ENCODE data around the gene C2orf72.

C2orf72 gene

GRCh38 chr2:231028889-231029288 lies 8.4 kb upstream of the C2orf72 start:
- Histone ChIP-seq H2BK120ac (ENCODE audit: low read depth, low read length) (no peak overlapping the region), H3K27me3 (ENCODE audit: control insufficient read depth in 3 of 3, insufficient read depth in 3 of 3, low read depth in 1 of 3, low read length in 3 of 3) (peaks cover 0 to 30% (median 0%) of the 10 kb centered on the region in 3 experiments), H3K27ac (replicated peaks; ENCODE audit: low read length) (no peak overlapping the region), H3K4me2 (ENCODE audit: insufficient read depth, low read length, poor library complexity, severe bottlenecking) (no peak overlapping the region), H3K18ac (ENCODE audit: low read length) (no peak overlapping the region), H3K4me3 (ENCODE audit: low read length in 2 of 2) (no peak overlapping the region), H2BK15ac (ENCODE audit: low read length) (no peak overlapping the region), H3K4me1 (ENCODE audit: control insufficient read depth in 2 of 2, insufficient read depth in 1 of 2, low read depth in 1 of 2, low read length in 2 of 2) (no peaks in the 10 kb centered on the region), H3K4ac (ENCODE audit: low read length) (no peak overlapping the region), H2BK5ac (ENCODE audit: low read length) (no peak overlapping the region), H3K23ac (ENCODE audit: low read depth, low read length, poor library complexity) (no peak overlapping the region), H3K9ac (ENCODE audit: low read depth, low read length, poor library complexity) (no peak overlapping the region), H3K36me3 (replicated peaks in 1 of 2; ENCODE audit: control insufficient read depth in 2 of 2, insufficient read depth in 2 of 2, low read length in 2 of 2) (no peaks in the 10 kb centered on the region), H3K14ac (ENCODE audit: low read length) (no peak overlapping the region), H2AFZ (ENCODE audit: low read length) (no peak overlapping the region), H2AK5ac (ENCODE audit: low read depth, low read length) (no peak overlapping the region), H4K91ac (ENCODE audit: low read depth, low read length, poor library complexity) (no peak overlapping the region), H3K9me3 (replicated peaks in 1 of 2; ENCODE audit: control insufficient read depth in 2 of 2, insufficient read depth in 1 of 2, low read depth in 1 of 2, low read length in 2 of 2) (no peaks in the 10 kb centered on the region), H4K8ac (ENCODE audit: low read depth, low read length) (no peak overlapping the region), H3K79me1 (ENCODE audit: low read depth, low read length) (no peaks in the 10 kb centered on the region), H2BK12ac (ENCODE audit: low read length) (no peak overlapping the region)
- no peak for DNase-seq (ENCODE audit: low spot score)

- H3K23ac ChIP-seq (ENCODE audit: low read depth, low read length, poor library complexity), result no peak overlapping the region
- no peaks in the 10 kb centered on the region for H3K9me3 ChIP-seq (replicated peaks in 1 of 2; ENCODE audit: control insufficient read depth in 2 of 2, insufficient read depth in 1 of 2, low read depth in 1 of 2, low read length in 2 of 2)
- no peak overlapping the region for H3K4me2 ChIP-seq (ENCODE audit: insufficient read depth, low read length, poor library complexity, severe bottlenecking)
- H3K4me3 ChIP-seq (ENCODE audit: low read length in 2 of 2), result no peak overlapping the region
- WGBS, 2 donors (ENCODE audit: extremely low coverage in 2 of 2, insufficient read length in 2 of 2, insufficient replicate concordance in 1 of 2), result no CpG with 5 or more reads among the region's 9 CpGs
- H2BK12ac ChIP-seq (ENCODE audit: low read length), result no peak overlapping the region
- no peak overlapping the region for H3K18ac ChIP-seq (ENCODE audit: low read length)
- no peak for DNase-seq (ENCODE audit: low spot score)
- H4K8ac ChIP-seq (ENCODE audit: low read depth, low read length), result no peak overlapping the region
- H3K79me1 ChIP-seq (ENCODE audit: low read depth, low read length), result no peaks in the 10 kb centered on the region
- H3K14ac ChIP-seq (ENCODE audit: low read length), result no peak overlapping the region
- H2AFZ ChIP-seq (ENCODE audit: low read length), result no peak overlapping the region
- no peaks in the 10 kb centered on the region for H3K4me1 ChIP-seq (ENCODE audit: control insufficient read depth in 2 of 2, insufficient read depth in 1 of 2, low read depth in 1 of 2, low read length in 2 of 2)
- no peak overlapping the region for H2AK5ac ChIP-seq (ENCODE audit: low read depth, low read length)
- no peak overlapping the region for H3K27ac ChIP-seq (replicated peaks; ENCODE audit: low read length)
- no peak overlapping the region for H2BK15ac ChIP-seq (ENCODE audit: low read length)
- no peaks in the 10 kb centered on the region for H3K36me3 ChIP-seq (replicated peaks in 1 of 2; ENCODE audit: control insufficient read depth in 2 of 2, insufficient read depth in 2 of 2, low read length in 2 of 2)
- no peak overlapping the region for H3K4ac ChIP-seq (ENCODE audit: low read length)
- peaks cover 0 to 35% (median 0%) of the 10 kb centered on the region in 3 experiments for H3K27me3 ChIP-seq (ENCODE audit: control insufficient read depth in 3 of 3, insufficient read depth in 3 of 3, low read depth in 1 of 3, low read length in 3 of 3)
- no peak overlapping the region for H4K91ac ChIP-seq (ENCODE audit: low read depth, low read length, poor library complexity)
- no peak overlapping the region for H2BK5ac ChIP-seq (ENCODE audit: low read length)
- H3K9ac ChIP-seq (ENCODE audit: low read depth, low read length, poor library complexity), result no peak overlapping the region
- no peak overlapping the region for H2BK120ac ChIP-seq (ENCODE audit: low read depth, low read length)
Measured at GRCh38 chr2:231029563-231029962, 7.8 kb upstream of the C2orf72 start.

GRCh38 chr2:231030725-231031124 lies 6.6 kb upstream of the C2orf72 start:
- Histone ChIP-seq H2AFZ (ENCODE audit: low read length) (no peak overlapping the region), H3K9me3 (replicated peaks in 1 of 2; ENCODE audit: control insufficient read depth in 2 of 2, insufficient read depth in 1 of 2, low read depth in 1 of 2, low read length in 2 of 2) (no peaks in the 10 kb centered on the region), H3K23ac (ENCODE audit: low read depth, low read length, poor library complexity) (no peak overlapping the region), H4K91ac (ENCODE audit: low read depth, low read length, poor library complexity) (no peak overlapping the region), H2BK12ac (ENCODE audit: low read length) (no peak overlapping the region), H2AK5ac (ENCODE audit: low read depth, low read length) (no peak overlapping the region), H4K8ac (ENCODE audit: low read depth, low read length) (no peak overlapping the region), H3K4me1 (ENCODE audit: control insufficient read depth in 2 of 2, insufficient read depth in 1 of 2, low read depth in 1 of 2, low read length in 2 of 2) (no peaks in the 10 kb centered on the region), H3K27me3 (ENCODE audit: control insufficient read depth in 3 of 3, insufficient read depth in 3 of 3, low read depth in 1 of 3, low read length in 3 of 3) (peaks cover 0 to 42% (median 0%) of the 10 kb centered on the region in 3 experiments), H3K79me1 (ENCODE audit: low read depth, low read length) (no peaks in the 10 kb centered on the region), H2BK120ac (ENCODE audit: low read depth, low read length) (no peak overlapping the region), H3K4me3 (ENCODE audit: low read length in 2 of 2) (no peak overlapping the region), H2BK15ac (ENCODE audit: low read length) (no peak overlapping the region), H3K27ac (replicated peaks; ENCODE audit: low read length) (no peak overlapping the region), H3K4me2 (ENCODE audit: insufficient read depth, low read length, poor library complexity, severe bottlenecking) (no peak overlapping the region), H3K18ac (ENCODE audit: low read length) (no peak overlapping the region), H3K14ac (ENCODE audit: low read length) (no peak overlapping the region), H3K9ac (ENCODE audit: low read depth, low read length, poor library complexity) (no peak overlapping the region), H3K4ac (ENCODE audit: low read length) (no peak overlapping the region), H2BK5ac (ENCODE audit: low read length) (no peak overlapping the region), H3K36me3 (replicated peaks in 1 of 2; ENCODE audit: control insufficient read depth in 2 of 2, insufficient read depth in 2 of 2, low read length in 2 of 2) (no peaks in the 10 kb centered on the region)
- WGBS, 2 donors (ENCODE audit: extremely low coverage in 2 of 2, insufficient read length in 2 of 2, insufficient replicate concordance in 1 of 2), result no CpG with 5 or more reads among the region's 3 CpGs
- DNase-seq (ENCODE audit: low spot score), result no peak

GRCh38 chr2:231032575-231033140 lies 4.7 kb upstream of the C2orf72 start:
- Histone ChIP-seq H3K27ac (replicated peaks; ENCODE audit: low read length) (no peak overlapping the region), H4K8ac (ENCODE audit: low read depth, low read length) (no peak overlapping the region), H3K4me1 (ENCODE audit: control insufficient read depth in 2 of 2, insufficient read depth in 1 of 2, low read depth in 1 of 2, low read length in 2 of 2) (no peaks in the 10 kb centered on the region), H3K79me1 (ENCODE audit: low read depth, low read length) (no peaks in the 10 kb centered on the region), H2AFZ (ENCODE audit: low read length) (no peak overlapping the region), H2AK5ac (ENCODE audit: low read depth, low read length) (no peak overlapping the region), H3K14ac (ENCODE audit: low read length) (peak overlapping the region; percentile 64), H3K4me3 (ENCODE audit: low read length in 2 of 2) (no peak overlapping the region), H3K4me2 (ENCODE audit: insufficient read depth, low read length, poor library complexity, severe bottlenecking) (no peak overlapping the region), H2BK5ac (ENCODE audit: low read length) (no peak overlapping the region), H3K9ac (ENCODE audit: low read depth, low read length, poor library complexity) (no peak overlapping the region), H2BK15ac (ENCODE audit: low read length) (no peak overlapping the region), H3K27me3 (ENCODE audit: control insufficient read depth in 3 of 3, insufficient read depth in 3 of 3, low read depth in 1 of 3, low read length in 3 of 3) (peaks cover 5 to 56% (median 19%) of the 10 kb centered on the region in 3 experiments), H2BK12ac (ENCODE audit: low read length) (no peak overlapping the region), H3K18ac (ENCODE audit: low read length) (no peak overlapping the region), H3K23ac (ENCODE audit: low read depth, low read length, poor library complexity) (no peak overlapping the region), H3K36me3 (replicated peaks in 1 of 2; ENCODE audit: control insufficient read depth in 2 of 2, insufficient read depth in 2 of 2, low read length in 2 of 2) (no peaks in the 10 kb centered on the region), H3K9me3 (replicated peaks in 1 of 2; ENCODE audit: control insufficient read depth in 2 of 2, insufficient read depth in 1 of 2, low read depth in 1 of 2, low read length in 2 of 2) (no peaks in the 10 kb centered on the region), H4K91ac (ENCODE audit: low read depth, low read length, poor library complexity) (no peak overlapping the region), H3K4ac (ENCODE audit: low read length) (no peak overlapping the region), H2BK120ac (ENCODE audit: low read depth, low read length) (no peak overlapping the region)
- no CpG with 5 or more reads among the region's 5 CpGs for WGBS, 2 donors (ENCODE audit: extremely low coverage in 2 of 2, insufficient read length in 2 of 2, insufficient replicate concordance in 1 of 2)
- DNase-seq (ENCODE audit: low spot score), result no peak
